OCI-M2 (cell line): Measurements from ENCODE around the gene FBXO17.
A peak's percentile ranks its signal among the peaks of the same experiment; 100 is the strongest.
"Not testable (repeated sequence)": the region's sequence is repeated elsewhere in the genome, so short reads cannot be mapped to it uniquely, and the experiment has no call there.

Experiments used
- DNase-seq: peaks from one replicate; lab custom pipeline; 2025; ENCODE audit not compliant: unreplicated experiment; lab: John Stamatoyannopoulos, UW

Gene FBXO17

GRCh38 chr19:38945562-38946228 is 29.8 kb downstream of the FBXO17 start:
- DNase-seq: no peak

- no peak for DNase-seq
Observed at GRCh38 chr19:38944981-38945506, 30.5 kb downstream of the FBXO17 start.

- DNase-seq: no peak
Observed at GRCh38 chr19:38942471-38943181, 32.9 kb downstream of the FBXO17 start.

GRCh38 chr19:38941979-38942378 is 33.6 kb downstream of the FBXO17 start:
- no peak for DNase-seq

GRCh38 chr19:38941466-38941865 is 34.1 kb downstream of the FBXO17 start:
- not testable (repeated sequence) for DNase-seq

- no peak for DNase-seq
Observed at GRCh38 chr19:38939957-38940356, 35.6 kb downstream of the FBXO17 start.

GRCh38 chr19:38933544-38933943 is 42.0 kb downstream of the FBXO17 start:
- DNase-seq: no peak

GRCh38 chr19:38932425-38933179 is 42.9 kb downstream of the FBXO17 start:
- no peak for DNase-seq

GRCh38 chr19:38931521-38931793 is 44.1 kb downstream of the FBXO17 start:
- DNase-seq: no peak

GRCh38 chr19:38930776-38931520 is 44.6 kb downstream of the FBXO17 start, which contains the start of gene MRPS12:
Gene MRPS12 (plus strand): TSS chr19:38930944. CDS start chr19:38931295, 351 bp downstream.
- no peak for DNase-seq

GRCh38 chr19:38929929-38930775 is 45.4 kb downstream of the FBXO17 start, which contains the start of gene SARS2:
Gene SARS2 (minus strand): TSS chr19:38930763. CDS start chr19:38930736, 27 bp downstream.
- peak; percentile 99 for DNase-seq

- DNase-seq: no peak
Observed at GRCh38 chr19:38928391-38929001, 47.0 kb downstream of the FBXO17 start.

GRCh38 chr19:38924388-38924787 is 51.2 kb downstream of the FBXO17 start:
- no peak for DNase-seq

GRCh38 chr19:38922482-38922881 is 53.1 kb downstream of the FBXO17 start:
- DNase-seq: no peak

GRCh38 chr19:38921420-38922274 is 53.9 kb downstream of the FBXO17 start:
- no peak for DNase-seq

GRCh38 chr19:38920602-38921419 is 54.7 kb downstream of the FBXO17 start:
- DNase-seq: no peak

GRCh38 chr19:38919837-38920601 is 55.5 kb downstream of the FBXO17 start:
- DNase-seq: no peak
